Choroid plexus epithelial cell (primary cell): ENCODE measurements around the gene INTS1.

Source experiments
- DNase-seq: peaks from one replicate; pipeline ENCODE4 v3.0.0-alpha.2; 2010; ENCODE audit warnings: low read depth
- H3K4me3 ChIP-seq: 2 replicates; pipeline ENCODE4 v1.5.1; 2011; ENCODE audit warnings: low read depth, mild to moderate bottlenecking, control low read depth, low read length, moderate library complexity
- TF ChIP-seq, protein P1 (sequence below): conservative IDR thresholded peaks from 2 replicates; pipeline ENCODE4 v1.5.1; 2011; ENCODE audit warnings: low read depth, mild to moderate bottlenecking, control low read depth, inconsistent platforms, low read length, moderate library complexity

INTS1 gene

DNA sequence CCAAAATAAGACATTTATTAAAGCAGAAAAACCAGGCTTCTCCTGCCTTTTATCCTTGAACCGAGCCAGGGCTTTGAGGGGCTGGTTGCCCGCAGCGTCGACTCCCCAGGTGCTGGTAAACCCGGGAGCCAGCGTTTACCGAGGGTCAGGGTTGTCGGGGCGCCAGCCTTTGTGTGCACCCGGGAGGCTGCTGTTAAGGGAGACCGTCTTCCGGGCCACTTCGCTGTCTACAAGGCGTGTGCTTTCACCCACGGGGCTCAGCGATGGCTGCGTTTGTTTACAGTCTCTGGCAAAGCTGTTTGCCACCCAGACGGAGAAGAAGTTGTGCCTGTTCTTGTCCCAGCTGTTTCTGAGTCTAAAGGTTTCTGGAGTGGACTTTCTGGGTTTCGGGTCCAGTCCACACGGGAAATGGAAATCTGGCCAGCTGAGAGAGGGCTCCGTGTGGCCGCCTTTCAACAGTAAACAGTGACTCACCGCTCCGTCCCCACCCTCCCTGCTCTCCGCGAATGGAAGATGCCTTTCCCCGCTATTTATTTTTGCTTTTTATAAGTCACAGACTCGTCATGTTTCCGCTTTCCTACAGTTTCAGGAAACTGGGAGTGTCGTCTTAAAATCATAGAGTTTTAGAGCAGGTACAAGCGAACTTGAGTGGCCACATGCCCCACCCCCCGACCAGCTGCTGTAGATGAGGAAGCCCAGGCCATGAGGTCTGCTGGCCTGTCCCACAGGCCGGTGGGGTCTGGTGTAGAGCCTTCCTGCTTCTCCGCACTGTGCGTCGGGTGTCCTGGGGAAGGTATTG, 28.5 kb upstream of the INTS1 start:
- peak overlapping the region; percentile 74 for H3K4me3 ChIP-seq
- TF ChIP-seq, protein P1, sequence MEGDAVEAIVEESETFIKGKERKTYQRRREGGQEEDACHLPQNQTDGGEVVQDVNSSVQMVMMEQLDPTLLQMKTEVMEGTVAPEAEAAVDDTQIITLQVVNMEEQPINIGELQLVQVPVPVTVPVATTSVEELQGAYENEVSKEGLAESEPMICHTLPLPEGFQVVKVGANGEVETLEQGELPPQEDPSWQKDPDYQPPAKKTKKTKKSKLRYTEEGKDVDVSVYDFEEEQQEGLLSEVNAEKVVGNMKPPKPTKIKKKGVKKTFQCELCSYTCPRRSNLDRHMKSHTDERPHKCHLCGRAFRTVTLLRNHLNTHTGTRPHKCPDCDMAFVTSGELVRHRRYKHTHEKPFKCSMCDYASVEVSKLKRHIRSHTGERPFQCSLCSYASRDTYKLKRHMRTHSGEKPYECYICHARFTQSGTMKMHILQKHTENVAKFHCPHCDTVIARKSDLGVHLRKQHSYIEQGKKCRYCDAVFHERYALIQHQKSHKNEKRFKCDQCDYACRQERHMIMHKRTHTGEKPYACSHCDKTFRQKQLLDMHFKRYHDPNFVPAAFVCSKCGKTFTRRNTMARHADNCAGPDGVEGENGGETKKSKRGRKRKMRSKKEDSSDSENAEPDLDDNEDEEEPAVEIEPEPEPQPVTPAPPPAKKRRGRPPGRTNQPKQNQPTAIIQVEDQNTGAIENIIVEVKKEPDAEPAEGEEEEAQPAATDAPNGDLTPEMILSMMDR, result no peak
- peak; percentile 93 for DNase-seq

DNA sequence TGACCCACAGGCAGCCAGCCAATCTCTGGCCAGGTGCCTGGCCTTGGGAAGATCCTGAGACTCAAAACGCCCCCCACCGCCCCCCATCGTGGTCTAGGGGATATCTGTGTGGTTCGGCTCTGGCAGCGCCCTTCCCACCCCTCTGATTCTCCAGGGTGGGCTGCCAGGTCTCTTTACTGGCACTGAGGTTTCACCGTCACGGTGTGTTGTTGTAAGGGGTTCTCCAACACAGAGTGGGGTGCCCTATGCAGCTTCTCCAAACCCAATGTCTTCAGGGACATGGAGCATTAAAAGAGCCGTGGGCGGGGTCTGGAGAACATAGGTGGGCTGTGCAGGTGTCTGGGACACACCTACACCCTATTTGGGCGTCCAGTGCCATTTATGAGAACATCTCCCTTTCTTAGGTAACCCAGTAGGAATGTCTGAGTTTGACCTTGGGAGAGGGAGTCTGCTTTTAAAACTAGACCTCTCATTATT, 27.8 kb upstream of the INTS1 start:
- peak; percentile 35 for DNase-seq
- TF ChIP-seq, protein P1, result no peak
- peak overlapping the region; percentile 74 for H3K4me3 ChIP-seq

DNA sequence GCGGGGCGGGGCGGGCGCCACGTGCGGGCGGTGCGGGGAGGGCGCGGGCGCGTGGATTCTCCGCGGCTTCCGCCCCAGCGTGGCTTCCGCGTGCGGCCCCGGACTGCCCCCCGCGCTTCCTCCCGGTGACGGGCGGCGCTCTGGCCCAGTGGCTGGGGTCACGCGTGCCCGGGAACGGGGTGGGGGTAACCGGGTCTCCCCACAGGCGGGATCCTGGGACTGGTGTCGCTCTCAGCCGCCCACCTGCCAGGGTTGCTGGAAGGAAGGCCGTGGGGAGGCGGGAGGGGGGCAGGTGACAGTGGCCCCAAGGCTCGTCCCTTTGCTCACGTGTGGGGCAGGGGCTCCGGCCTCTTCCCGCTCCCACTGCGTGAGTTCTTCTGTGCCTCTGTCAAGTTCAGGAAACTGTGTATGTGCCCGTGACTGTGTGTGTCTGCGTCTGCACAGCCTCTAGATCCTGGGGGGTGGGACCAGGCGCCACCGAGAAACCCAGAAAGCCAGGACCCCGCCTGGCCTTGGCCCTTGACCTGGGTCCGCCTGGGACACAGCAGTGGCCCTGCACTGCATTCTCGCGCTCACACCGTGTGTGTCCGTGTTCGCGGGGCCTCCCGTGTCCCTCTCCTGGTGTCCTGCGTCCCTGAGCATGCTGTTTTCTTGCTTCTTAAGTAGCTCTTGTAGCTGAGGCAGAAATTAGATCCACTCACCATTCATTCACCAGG, 27.2 kb upstream of the INTS1 start:
- DNase-seq, result peak; percentile 58
- TF ChIP-seq, protein P1, result no peak
- H3K4me3 ChIP-seq, result peak overlapping the region; percentile 74

DNA sequence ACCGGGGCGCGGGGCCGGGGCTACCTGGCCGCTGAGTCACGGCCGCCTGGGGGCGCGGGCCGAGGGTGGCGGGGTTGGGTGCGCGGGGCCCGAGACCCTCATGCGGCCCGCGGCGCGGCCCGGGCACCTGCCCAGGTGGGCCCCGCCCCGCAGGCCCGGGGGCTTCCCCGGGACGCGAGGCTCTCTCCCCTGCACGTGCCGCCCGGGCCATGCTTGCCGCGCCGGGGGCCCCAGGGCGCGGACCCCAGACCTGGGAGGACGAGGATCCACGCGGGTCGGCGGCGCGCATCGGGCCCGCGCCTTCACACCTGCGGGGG, 26.7 kb upstream of the INTS1 start:
- TF ChIP-seq, protein P1, result no peak
- H3K4me3 ChIP-seq, result peak overlapping the region; percentile 74
- DNase-seq, result no peak

DNA sequence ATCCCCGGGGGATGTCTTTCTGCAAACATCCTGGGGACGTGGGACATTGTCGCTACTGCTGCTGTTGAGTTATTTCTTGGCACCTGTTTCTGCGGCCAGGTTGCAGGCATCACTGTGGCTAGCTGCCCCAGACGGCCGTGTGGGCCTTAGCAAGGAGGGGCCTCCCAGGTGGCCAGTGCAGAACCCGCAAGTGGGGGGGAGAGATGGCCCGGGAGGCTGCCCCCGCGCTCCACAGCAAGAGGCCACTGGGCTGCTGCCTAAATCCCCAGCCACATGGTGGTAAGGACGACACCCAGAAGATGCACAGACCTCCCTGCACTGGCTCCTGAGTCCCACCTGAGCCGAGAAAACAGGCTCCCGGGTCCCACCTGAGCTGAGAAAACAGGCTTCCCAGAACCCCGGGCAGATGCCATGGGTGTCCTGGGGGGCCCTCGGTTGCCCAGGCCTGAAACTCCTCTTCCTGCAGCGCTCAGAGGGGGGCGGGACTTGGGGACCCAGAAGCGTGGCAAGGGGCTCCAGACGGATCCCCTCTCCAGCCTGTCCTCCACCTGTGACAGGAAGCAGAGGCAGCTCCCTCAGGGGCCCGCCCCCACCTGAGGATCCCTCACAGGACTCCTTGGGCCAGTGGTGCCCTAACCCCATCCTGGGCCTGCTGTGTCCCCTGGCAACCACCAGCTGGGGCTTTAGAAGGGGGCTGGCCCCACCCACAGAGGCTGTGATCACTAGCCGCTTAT, 25.4 kb upstream of the INTS1 start:
- TF ChIP-seq, protein P1, result no peak
- no peak for DNase-seq
- H3K4me3 ChIP-seq, result no peak overlapping the region

DNA sequence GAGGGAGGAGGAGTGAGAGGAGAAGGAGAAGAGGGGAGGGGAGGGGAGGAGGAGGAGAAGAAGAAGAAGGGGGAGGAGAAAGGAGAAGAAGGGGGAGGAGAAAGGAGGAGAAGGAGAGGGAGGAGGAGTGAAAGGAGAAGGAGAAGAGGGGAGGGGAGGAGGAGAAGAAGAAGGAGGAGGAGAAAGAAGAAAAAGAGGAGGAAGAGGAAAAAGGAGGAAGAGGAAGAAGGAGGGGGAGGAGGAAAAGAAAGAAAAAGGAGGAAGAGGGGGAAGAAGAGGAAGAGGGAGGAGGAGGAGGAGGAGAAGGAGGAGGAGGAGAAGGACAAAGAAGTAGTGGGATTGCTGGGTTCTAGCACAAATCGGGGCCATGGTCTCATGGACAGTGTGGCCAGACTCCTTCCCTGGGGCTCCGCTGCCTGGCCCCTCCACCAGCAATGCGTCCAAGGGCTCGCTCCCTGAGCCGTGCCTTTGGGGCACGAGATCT, 22.1 kb upstream of the INTS1 start:
- no peak for DNase-seq
- peak overlapping the region; percentile 16 for H3K4me3 ChIP-seq
- TF ChIP-seq, protein P1, result no peak
